Measurements from ENCODE around the gene ARSB.
"Not testable (repeated sequence)": the region's sequence is repeated elsewhere in the genome, so short reads cannot be mapped to it uniquely, and the experiment has no call there.

Gene ARSB

GRCh38 chr5:78746021-78746770, 238.9 kb downstream of the ARSB start:
- DNase-seq = no peak

GRCh38 chr5:78744951-78745534, 240.1 kb downstream of the ARSB start:
- no peak for DNase-seq

- no peak for DNase-seq
Observed at GRCh38 chr5:78741019-78741418, 244.1 kb downstream of the ARSB start.

- DNase-seq = no peak
Observed at GRCh38 chr5:78738693-78739300, 246.3 kb downstream of the ARSB start.

GRCh38 chr5:78738104-78738503, 247.0 kb downstream of the ARSB start:
- no peak for DNase-seq

- DNase-seq = no peak
Observed at GRCh38 chr5:78735834-78736463, 249.2 kb downstream of the ARSB start.

- no peak for DNase-seq
Observed at GRCh38 chr5:78734950-78735349, 250.2 kb downstream of the ARSB start.

- no peak for DNase-seq
Observed at GRCh38 chr5:78734094-78734845, 250.8 kb downstream of the ARSB start.

GRCh38 chr5:78732721-78733120, 252.4 kb downstream of the ARSB start:
- DNase-seq = not testable (repeated sequence)

GRCh38 chr5:78731884-78732283, 253.2 kb downstream of the ARSB start:
- DNase-seq = no peak

- no peak for DNase-seq
Observed at GRCh38 chr5:78730300-78731094, 254.6 kb downstream of the ARSB start.

GRCh38 chr5:78727786-78728761, 257.0 kb downstream of the ARSB start:
- DNase-seq = no peak

Data from NCI-H748 treated with DMSO at 0.1 percent for 48 hours (cell line).